ENCODE measurements around the gene OPN1LW.
"Not testable (repeated sequence)": the region's sequence is repeated elsewhere in the genome, so short reads cannot be mapped to it uniquely, and the experiment has no call there.

Gene OPN1LW

DNA sequence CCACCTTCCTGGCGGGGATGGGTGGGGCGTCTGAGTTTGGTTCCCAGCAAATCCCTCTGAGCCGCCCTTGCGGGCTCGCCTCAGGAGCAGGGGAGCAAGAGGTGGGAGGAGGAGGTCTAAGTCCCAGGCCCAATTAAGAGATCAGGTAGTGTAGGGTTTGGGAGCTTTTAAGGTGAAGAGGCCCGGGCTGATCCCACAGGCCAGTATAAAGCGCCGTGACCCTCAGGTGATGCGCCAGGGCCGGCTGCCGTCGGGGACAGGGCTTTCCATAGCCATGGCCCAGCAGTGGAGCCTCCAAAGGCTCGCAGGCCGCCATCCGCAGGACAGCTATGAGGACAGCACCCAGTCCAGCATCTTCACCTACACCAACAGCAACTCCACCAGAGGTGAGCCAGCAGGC lies at the start of gene OPN1LW:
TSS of gene OPN1LW (plus strand) at position 234 of the 400 bp plus-strand sequence. CDS start at position 275, 41 bp downstream.
- not testable (repeated sequence) for DNase-seq

- no peak for DNase-seq
Measured at GRCh38 chrX:154094833-154095232, 49.2 kb upstream of the OPN1LW start.

DNA sequence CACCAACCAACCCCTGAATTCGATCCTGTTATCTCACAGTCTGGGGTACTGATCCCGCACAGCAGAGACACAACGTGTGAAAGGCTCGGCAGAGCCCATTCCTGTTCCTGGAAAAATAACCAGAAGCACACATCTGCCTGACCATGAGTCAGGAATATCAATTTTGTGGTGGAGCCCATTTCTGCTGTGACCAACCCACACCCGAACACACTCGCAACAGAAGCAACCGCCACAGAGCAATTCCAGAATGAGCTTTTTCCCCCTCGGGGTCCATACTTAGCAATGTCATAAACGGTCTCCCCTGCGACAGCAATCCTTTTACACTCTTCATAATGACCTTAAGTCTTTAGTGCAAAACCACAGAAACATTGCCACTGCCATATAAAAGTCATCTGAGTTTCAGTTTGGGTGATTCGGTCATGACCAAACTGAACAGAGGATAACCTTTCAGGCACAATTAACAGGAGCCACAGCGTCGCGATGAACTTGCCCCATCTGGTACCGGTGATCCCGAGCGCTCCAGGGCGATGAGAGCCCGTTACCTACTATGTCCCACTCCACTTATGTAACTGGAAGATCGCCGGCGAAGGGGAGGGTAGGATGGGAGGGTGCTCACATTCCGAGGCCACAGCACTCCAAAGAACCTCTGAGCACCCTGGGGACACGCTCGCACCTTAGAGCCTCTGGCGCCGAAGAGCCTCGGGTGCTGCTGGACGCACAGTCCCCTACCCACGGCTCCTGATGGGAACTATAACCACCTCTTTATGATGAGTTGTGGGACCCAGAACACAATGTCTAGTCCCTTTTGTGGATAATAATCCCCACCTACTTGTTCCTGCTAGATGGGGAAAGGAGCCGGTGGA lies 47.7 kb upstream of the OPN1LW start:
- no peak for DNase-seq

- peak; percentile 64 for DNase-seq
Measured at GRCh38 chrX:154097003-154097588, 46.9 kb upstream of the OPN1LW start.

- DNase-seq: peak; percentile 90
Measured at GRCh38 chrX:154097589-154098541, 46.2 kb upstream of the OPN1LW start, which contains the start of gene MECP2. Gene MECP2 (minus strand): TSS chrX:154097717.

GRCh38 chrX:154098551-154098950 lies 45.5 kb upstream of the OPN1LW start:
- DNase-seq: no peak

DNA sequence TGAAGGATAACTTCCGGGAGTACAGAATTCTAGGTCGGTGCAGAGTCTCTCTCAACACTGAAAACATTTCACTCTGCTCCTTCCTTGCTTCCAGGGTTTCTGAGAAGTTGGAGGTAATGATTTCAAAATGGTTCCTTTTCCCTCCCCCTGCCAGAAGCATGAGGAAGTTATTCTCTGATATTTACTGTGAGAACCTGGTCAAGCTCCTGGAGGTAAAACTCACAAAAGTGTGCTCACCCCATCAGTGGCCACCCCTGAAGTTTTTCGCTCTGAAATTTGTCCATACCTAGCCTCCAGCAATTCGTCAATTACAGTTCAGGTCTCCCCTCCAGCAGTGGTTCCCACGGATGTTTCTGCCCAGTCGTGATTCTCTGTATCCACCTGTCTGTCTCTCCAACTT lies 30.3 kb upstream of the OPN1LW start:
- DNase-seq: no peak

DNA sequence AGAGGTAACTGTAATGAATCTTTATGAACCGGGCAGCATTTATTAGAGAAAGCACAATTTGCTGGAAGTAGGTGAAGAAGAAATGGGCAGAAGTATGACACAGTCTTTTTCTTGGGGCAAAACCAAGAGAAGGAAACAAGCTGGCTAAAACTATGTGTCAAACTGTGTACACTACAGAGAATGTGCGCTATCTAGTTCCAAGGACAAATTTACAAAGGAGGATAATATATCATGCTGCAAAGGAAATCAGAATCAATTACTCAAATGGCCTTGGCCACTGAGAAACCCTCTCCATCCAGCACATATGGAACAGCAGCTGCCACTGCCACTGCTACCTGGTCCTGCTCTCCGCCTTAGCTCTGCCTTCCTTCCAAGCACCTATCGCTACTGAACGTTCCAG lies 29.4 kb upstream of the OPN1LW start:
- no peak for DNase-seq

GRCh38 chrX:154115071-154115470 lies 29.0 kb upstream of the OPN1LW start:
- no peak for DNase-seq

- no peak for DNase-seq
Measured at GRCh38 chrX:154115750-154116149, 28.3 kb upstream of the OPN1LW start.

GRCh38 chrX:154116426-154117211 lies 27.4 kb upstream of the OPN1LW start:
- DNase-seq: no peak

DNA sequence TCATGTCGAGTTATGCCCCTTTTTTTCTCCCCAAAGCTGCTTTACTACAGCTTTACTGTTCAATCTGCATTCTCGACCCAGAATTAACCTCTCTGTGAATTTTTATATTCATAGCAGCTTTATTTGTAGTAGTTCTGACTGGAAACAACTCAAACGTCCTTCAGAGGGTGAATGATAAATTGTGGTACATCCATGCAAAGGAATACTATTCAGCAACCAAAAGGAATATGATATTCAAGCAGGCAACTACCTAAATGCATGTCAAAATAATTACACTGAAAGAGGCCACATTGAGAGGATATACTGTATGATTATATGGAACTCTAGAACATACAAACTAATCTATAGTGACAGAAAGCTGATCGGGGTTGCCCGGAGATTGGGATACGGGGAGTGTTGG lies 26.5 kb upstream of the OPN1LW start:
- no peak for DNase-seq

DNA sequence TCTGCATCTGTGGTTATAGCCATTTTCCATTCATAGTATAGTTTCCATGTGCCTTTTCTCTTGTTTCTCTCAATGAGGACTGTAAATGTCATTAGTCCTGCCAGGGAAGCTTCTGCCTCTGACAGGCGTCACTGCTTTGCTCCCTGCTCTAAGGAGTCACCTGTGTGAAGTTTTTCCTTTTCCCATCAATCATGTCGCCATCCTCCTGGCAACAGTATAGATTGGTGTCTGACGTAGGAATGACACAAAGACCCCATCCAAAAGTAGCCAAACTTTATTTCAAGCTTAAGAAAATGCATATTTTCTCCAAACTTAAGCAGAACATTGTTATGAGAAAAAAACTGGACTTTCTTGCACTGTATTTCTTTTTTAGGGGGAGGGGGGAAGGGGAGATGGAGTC lies 23.5 kb upstream of the OPN1LW start:
- DNase-seq: no peak

DNA sequence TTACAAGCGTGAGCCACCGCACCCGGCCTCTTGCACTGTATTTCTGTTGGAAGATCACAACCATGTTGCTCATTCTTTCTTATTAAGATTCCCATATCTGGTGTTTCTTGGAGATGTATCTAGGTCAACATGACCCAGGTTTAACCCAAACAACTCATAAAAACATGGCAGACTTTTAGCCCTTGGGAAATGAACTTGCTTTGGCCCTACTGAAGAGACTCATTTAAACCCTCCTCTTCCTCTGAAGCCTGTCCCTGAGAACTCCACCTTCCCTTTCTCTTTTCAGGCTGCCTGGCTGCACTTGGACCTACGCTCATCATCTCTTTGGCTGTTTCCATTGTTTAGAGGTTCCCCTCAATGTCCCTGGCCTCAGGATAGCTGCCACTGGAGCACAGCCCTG lies 22.8 kb upstream of the OPN1LW start:
- no peak for DNase-seq

- no peak for DNase-seq
Measured at GRCh38 chrX:154121961-154122360, 22.1 kb upstream of the OPN1LW start.

GRCh38 chrX:154123241-154124219 lies 20.5 kb upstream of the OPN1LW start:
- DNase-seq: peak; percentile 7

DNA sequence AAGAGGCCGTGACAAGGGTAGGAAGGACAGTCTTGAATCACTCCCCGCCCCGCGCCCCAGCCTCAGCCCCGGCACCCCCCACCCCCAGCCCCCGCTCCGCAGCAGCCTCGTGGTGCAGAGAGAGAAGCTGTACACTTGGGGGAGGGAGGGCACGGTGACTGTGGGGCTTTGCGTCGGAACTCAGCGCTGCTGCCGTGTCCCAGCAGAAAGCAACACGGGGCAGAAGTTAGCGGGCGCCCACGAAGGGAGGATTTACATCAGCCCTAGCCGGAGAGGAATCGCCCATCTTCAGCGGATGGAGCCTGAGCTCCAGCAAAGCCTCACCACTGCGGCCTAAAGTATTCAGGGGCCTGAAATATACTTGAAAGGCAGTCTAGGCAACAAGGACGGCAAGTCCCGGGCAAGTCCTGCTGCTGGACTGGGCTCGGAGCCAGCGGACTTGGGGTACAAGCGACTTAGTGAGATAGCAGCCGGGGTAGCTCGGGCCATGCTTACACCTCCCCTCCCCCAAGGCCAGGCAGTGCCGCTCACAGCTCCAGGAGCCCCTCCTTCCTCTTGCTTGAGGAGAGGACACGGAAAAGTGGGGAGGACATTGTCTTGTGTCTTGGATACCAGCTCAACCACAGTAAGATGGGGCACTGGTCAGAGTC lies 18.5 kb upstream of the OPN1LW start:
- DNase-seq: no peak

DNA sequence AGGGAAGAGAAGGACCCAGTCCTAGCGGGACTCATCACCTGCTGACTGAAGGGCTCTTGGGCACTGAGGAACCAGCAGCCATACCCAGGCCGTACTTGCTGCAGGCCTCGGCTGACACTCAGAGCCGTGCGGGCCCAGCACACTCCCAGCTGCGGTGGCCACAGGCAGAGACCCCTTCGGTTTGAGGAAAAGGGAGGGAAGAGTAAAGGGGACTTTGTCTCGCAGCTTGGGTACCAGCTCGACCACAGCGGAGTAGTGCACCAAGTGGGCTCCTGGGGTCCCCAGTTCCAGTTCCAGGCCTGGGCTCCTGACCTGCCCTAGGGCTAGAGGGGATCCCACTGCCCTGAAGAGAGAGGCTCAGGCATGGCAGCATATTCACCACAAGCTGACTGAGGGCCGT lies 17.9 kb upstream of the OPN1LW start:
- DNase-seq: no peak

DNA sequence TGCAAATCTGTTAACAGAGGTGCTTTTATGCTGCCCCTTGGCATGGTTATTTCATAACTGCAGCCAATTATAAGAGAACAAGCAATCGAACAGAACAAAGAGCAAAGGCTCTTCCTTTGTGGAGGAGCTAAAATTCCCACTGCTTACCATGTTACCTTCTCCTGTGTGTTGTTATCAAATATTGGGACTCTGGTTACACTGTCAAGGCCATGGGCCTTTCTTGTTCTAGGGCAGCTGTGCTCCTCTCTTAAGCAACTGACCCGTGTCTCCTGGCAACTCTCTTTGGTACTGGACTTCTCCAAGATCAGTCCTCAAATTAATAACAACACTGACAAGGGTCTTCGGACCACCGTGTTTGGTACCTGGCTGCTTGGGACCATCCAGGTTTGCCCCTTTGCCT lies 12.1 kb upstream of the OPN1LW start:
- no peak for DNase-seq

DNA sequence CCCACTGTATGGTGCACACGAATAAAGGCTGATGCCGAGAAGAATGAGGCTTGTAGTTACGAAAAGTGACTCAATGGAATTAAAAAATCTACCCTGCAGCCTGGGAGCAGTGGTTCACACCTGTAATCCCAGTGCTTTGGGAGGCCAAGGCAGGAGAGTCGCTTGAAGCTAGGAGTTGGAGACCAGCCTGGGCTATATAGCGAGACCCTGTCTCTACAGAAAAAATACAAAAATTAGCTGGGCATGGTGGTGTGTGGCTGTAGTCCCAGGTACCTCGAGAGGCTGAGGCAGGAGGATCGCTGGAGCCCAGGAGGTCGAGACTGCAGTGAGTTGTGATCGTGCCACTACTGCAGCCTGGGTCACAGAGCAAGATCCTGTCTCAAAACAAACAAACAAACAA lies 11.7 kb upstream of the OPN1LW start:
- DNase-seq: no peak

All from GDM1 (cell line).